Mammary epithelial cell (primary cell): Measurements from ENCODE around the gene TCAIM.

Experiments used
- CTCF ChIP-seq, 2 donors: IDR thresholded peaks in 1 of 2; conservative IDR thresholded peaks in 1 of 2; 2 replicates each; pipeline ENCODE4 v1.5.1; 2011 to 2012; ENCODE audit warnings: inconsistent platforms in 2 of 2, low read length in 2 of 2, mild to moderate bottlenecking in 2 of 2, control low read depth in 1 of 2, low read depth in 1 of 2; ENCODE audit not compliant: insufficient read depth in 1 of 2; ENCODE audit errors: extremely low read depth in 1 of 2
- EZH2 ChIP-seq: IDR thresholded peaks from 2 replicates; pipeline ENCODE4 v1.6.1; 2012; ENCODE audit warnings: low read length, inconsistent platforms, borderline replicate concordance

GRCh38 chr3:44353355-44353924 lies 14.9 kb downstream of the TCAIM start:
- TF ChIP-seq EZH2 (no peak), CTCF (conservative IDR thresholded peaks at IDR 0.05 in 1 of 2, IDR thresholded peaks at IDR 0.05 in 1 of 2; ENCODE audit: extremely low read depth in 1 of 2, insufficient read depth in 1 of 2, low read depth in 1 of 2, low read length in 2 of 2) (no peak)
